GM12878 (cell line): ENCODE results near the gene LAMA2. TPM values are rescaled to one million over a fixed set of nuclear protein-coding genes. Genes with fewer than 3 reads are reported as not detected.

ENCODE experiments used
- ATAC-seq: fragments of 200-7000 bp; cut with Tn5 transposase; 3 replicates; pipeline ENCODE4 v1.9.1; 2020; ENCODE audit warnings: mild to moderate bottlenecking, moderate library complexity
- BruUV-seq: library from RNA; stranded (reverse); fragments of 400-500 nt; replicated peaks from 2 replicates; lab custom pipeline; 2021; lab: Mats Ljungman, UMichigan
- CTCF ChIA-PET: fragments of 300-600 bp; sonication (Branson Sonifier 250); formaldehyde crosslinking; extraction: SDS; loops from one replicate; lab custom pipeline; 2021; ENCODE audit warnings: inconsistent platforms; lab: Yijun Ruan, JAX
- POLR2A ChIA-PET: fragments of 350-600 bp; formaldehyde crosslinking; extraction: SDS; loops from one replicate; lab custom pipeline; 2021; ENCODE audit warnings: inconsistent platforms; lab: Charles Lee
- RAD21 ChIA-PET: fragments of 300-600 bp; sonication (Branson Sonifier 250); formaldehyde crosslinking; loops from one replicate; lab custom pipeline; 2023; ENCODE audit warnings: antibody characterized with exemption; ENCODE audit not compliant: unreplicated experiment; lab: Charles Lee
- SMC1A ChIA-PET: fragments of 300-600 bp; sonication (Branson Sonifier 250); formaldehyde crosslinking; loops from one replicate; lab custom pipeline; 2023; ENCODE audit not compliant: unreplicated experiment, uncharacterized antibody; lab: Charles Lee
- DNase-seq: peaks from one replicate; pipeline ENCODE4 v3.0.0-alpha.2; 2011; ENCODE audit warnings: low read depth, low spot score
- FAIRE-seq: peaks from 3 replicates; lab custom pipeline; 2011; peaks lifted over from hg19 to GRCh38; lab: Jason Lieb, UNC
- H2AFZ ChIP-seq: 2 replicates; pipeline ENCODE4 v1.6.0; 2011; ENCODE audit warnings: low read depth, low read length, control low read depth; ENCODE audit not compliant: control insufficient read depth
- H3K27ac ChIP-seq: 2 replicates; pipeline ENCODE4 v1.5.1; 2011; ENCODE audit warnings: control low read depth; ENCODE audit not compliant: control insufficient read depth, insufficient read depth
- H3K27me3 ChIP-seq, 2 experiments: replicated peaks in 1 of 2; 2 replicates each; pipeline versions ENCODE4 v1.6.0 to v1.6.1; 2011; ENCODE audit warnings: low read length in 1 of 2; ENCODE audit not compliant: control insufficient read depth in 2 of 2, insufficient read depth in 2 of 2
- H3K36me3 ChIP-seq, 2 experiments: 2 replicates each; pipeline ENCODE4 v1.5.1; 2011; ENCODE audit warnings: low read length in 1 of 2; ENCODE audit not compliant: control insufficient read depth in 2 of 2, insufficient read depth in 2 of 2
- H3K4me1 ChIP-seq: 2 replicates; pipeline ENCODE4 v1.6.1; 2011; ENCODE audit warnings: mild to moderate bottlenecking, low read length, moderate library complexity, mixed read lengths; ENCODE audit not compliant: control insufficient read depth, insufficient read depth
- H3K4me2 ChIP-seq: 2 replicates; pipeline ENCODE4 v1.6.0; 2011; ENCODE audit warnings: control low read depth; ENCODE audit not compliant: control insufficient read depth, insufficient read depth
- H3K4me3 ChIP-seq: fragments of 200-600 bp; sonication (generic); 2 replicates; pipeline ENCODE4 v1.5.1; 2016
- H3K79me2 ChIP-seq: 2 replicates; pipeline ENCODE4 v1.6.0; 2011; ENCODE audit warnings: low read length; ENCODE audit not compliant: control insufficient read depth, insufficient read depth
- H3K9ac ChIP-seq: 2 replicates; pipeline ENCODE4 v1.8.0; 2011; ENCODE audit warnings: low read length, control low read depth, mixed read lengths; ENCODE audit not compliant: control insufficient read depth, insufficient read depth
- H3K9me3 ChIP-seq: replicated peaks from 3 replicates; pipeline ENCODE4 v1.5.1; 2011; ENCODE audit warnings: mild to moderate bottlenecking, low read length; ENCODE audit not compliant: control insufficient read depth, insufficient read depth
- H4K20me1 ChIP-seq: 2 replicates; pipeline ENCODE4 v1.6.0; 2011; ENCODE audit not compliant: control insufficient read depth, insufficient read depth
- CREB1 ChIP-seq: IDR thresholded peaks from 2 replicates; pipeline ENCODE4 v1.6.1; 2012; ENCODE audit warnings: low read depth, mild to moderate bottlenecking, inconsistent platforms
- GABPA ChIP-seq: IDR thresholded peaks from 2 replicates; pipeline ENCODE4 v1.6.1; 2014; ENCODE audit warnings: antibody characterized with exemption, low read depth, mild to moderate bottlenecking, inconsistent platforms
- NFYA ChIP-seq: IDR thresholded peaks from 2 replicates; pipeline ENCODE4 v1.6.1; 2011; ENCODE audit warnings: low read depth, mild to moderate bottlenecking, low read length, improper control_type of control experiment, borderline replicate concordance
- RBBP5 ChIP-seq: fragments of 200-600 bp; sonication (generic); conservative IDR thresholded peaks from 2 replicates; pipeline ENCODE4 v1.6.1; 2016
- WGBS: methylation state at CpG from one replicate; pipeline ENCODE4 v1.1.6; 2016; ENCODE audit warnings: low lambda C conversion rate; ENCODE audit not compliant: insufficient replicate concordance, insufficient coverage; ENCODE audit errors: missing lambda C conversion rate; 5-methylcytosine and 5-hydroxymethylcytosine counted together
- in situ Hi-C: fragments of 300-500 bp; cut with MboI; formaldehyde crosslinking; loops from 9 replicates; pipeline ENCODE4 v1.14.3; 2018; ENCODE audit warnings: mixed read lengths
- intact Hi-C: fragments of 100-400 bp; cut with micrococcal nuclease; formaldehyde crosslinking; loops from one replicate; pipeline ENCODE4 v1.14.2; 2022; ENCODE audit not compliant: unreplicated experiment
- polyA plus RNA-seq, 11 experiments: library from polyadenylated mRNA; depleted of rRNA in 4 of 11; unstranded in 6 of 11; stranded (reverse) in 5 of 11; fragments of >200 nt; fragmentation: Nextera tagmentation in 4 of 11; fragmentation: Illumina TruSeq in 1 of 11; extraction: Ambion mirVana in 4 of 11; extraction: Trizol in 1 of 11; gene quantifications; 1 replicate in 1 of 11; 2 replicates in 10 of 11; pipeline versions ENCODE4 v1.2.1 to v1.2.3, GENCODE V29; 2011 to 2016; ENCODE audit warnings: inconsistent platforms in 2 of 11, missing spikeins in 2 of 11, low read depth in 1 of 11
- total RNA-seq, 4 experiments: library from RNA; depleted of rRNA in 3 of 4; stranded (reverse); fragments of >200 nt in 3 of 4; fragmentation: Illumina TruSeq in 1 of 4; extraction: Trizol in 1 of 4; gene quantifications; 2 replicates each; pipeline versions ENCODE4 v1.2.1 to v1.2.3, GENCODE V29; 2013 to 2021
- TF ChIP-seq, protein P1 (sequence below): IDR thresholded peaks from 2 replicates; pipeline ENCODE4 v1.6.1; 2012; ENCODE audit warnings: low read depth, low read length, improper control_type of control experiment
- TF ChIP-seq, protein P2 (sequence below): fragments of 450-650 bp; IDR thresholded peaks from 2 replicates; pipeline ENCODE4 v1.6.1; 2018; ENCODE audit warnings: borderline replicate concordance, mild to moderate bottlenecking; ENCODE audit not compliant: partially characterized antibody
- TF ChIP-seq, protein P3 (sequence below): fragments of 450-650 bp; IDR thresholded peaks from 2 replicates; pipeline ENCODE4 v1.6.1; 2016; ENCODE audit warnings: mild to moderate bottlenecking, moderate library complexity, borderline replicate concordance
- TF ChIP-seq, protein P4 (sequence below): fragments of 450-650 bp; IDR thresholded peaks from 2 replicates; pipeline ENCODE4 v1.6.1; 2016; ENCODE audit warnings: mild to moderate bottlenecking

The LAMA2 gene
- total and polyA plus RNA-seq, 10 of the 15 experiments (the other 5 are each of a cell fraction or from before 2014, with no cell fraction given): 0.04 to 2.0 (median 0.37) TPM; not detected in 1

DNA sequence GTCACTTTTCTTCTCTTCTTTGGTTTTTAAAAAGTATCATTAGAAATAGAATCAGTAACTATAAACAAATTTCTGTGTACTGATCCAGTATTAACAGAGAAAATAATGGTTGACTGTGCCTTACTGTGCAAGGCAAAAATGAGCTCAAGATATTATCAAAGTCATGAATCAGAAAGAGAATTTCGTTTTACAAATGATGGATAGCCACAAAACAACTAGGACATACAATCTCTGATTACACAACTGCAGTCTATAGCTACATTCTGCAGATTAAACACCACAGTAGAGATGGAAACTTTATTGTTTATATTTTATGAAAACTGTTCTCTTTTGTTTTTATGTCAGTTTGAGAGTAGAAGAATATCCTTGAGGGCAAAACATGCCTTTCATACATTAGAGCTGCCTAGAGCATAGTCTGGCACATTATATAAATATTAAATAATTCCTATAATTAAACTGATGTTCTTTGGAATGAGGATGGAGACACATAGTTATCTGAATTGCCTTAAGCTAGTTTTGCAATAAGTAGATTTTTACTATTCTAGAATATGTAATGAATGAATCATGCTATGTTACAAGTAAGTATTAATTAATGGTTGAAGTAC lies 333.1 kb downstream of the LAMA2 start:
- ChIA-PET POLR2A (no interaction called here), CTCF (interaction anchor here (0.6 to 1.4 kb wide), 3 partner anchors 33 to 296 kb away, joined by 3 to 5 read pairs (median 3); no protein-coding TSS in a partner anchor), SMC1A (no interaction called here), RAD21 (no interaction called here)
- no peaks in the 10 kb centered on the region for H3K4me1 ChIP-seq
- H3K79me2 ChIP-seq: no peaks in the 10 kb centered on the region
- no TSS peak for BruUV-seq
- H3K4me3 ChIP-seq: no peak overlapping the region
- ATAC-seq (no peak), FAIRE-seq (no peak), DNase-seq (no peak)
- no peak overlapping the region for H3K4me2 ChIP-seq
- no peaks in the 10 kb centered on the region for H3K36me3 ChIP-seq
- 0% methylated on average over 1 of the region's 1 CpG for WGBS
- intact Hi-C loops: no loop called here
- in situ Hi-C loops: no loop called here
- no peaks in the 10 kb centered on the region for H3K27me3 ChIP-seq
- no peaks in the 10 kb centered on the region for H4K20me1 ChIP-seq
- H3K9me3 ChIP-seq: no peaks in the 10 kb centered on the region
- H3K27ac ChIP-seq: no peak overlapping the region
- H2AFZ ChIP-seq: no peak overlapping the region
- no peak overlapping the region for H3K9ac ChIP-seq
- no peak for TF ChIP-seq NFYA
- TF ChIP-seq, protein P1, sequence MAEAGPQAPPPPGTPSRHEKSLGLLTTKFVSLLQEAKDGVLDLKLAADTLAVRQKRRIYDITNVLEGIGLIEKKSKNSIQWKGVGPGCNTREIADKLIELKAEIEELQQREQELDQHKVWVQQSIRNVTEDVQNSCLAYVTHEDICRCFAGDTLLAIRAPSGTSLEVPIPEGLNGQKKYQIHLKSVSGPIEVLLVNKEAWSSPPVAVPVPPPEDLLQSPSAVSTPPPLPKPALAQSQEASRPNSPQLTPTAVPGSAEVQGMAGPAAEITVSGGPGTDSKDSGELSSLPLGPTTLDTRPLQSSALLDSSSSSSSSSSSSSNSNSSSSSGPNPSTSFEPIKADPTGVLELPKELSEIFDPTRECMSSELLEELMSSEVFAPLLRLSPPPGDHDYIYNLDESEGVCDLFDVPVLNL: no peak
- no peak for TF ChIP-seq GABPA
- TF ChIP-seq RBBP5: no peak
- TF ChIP-seq, protein P2, sequence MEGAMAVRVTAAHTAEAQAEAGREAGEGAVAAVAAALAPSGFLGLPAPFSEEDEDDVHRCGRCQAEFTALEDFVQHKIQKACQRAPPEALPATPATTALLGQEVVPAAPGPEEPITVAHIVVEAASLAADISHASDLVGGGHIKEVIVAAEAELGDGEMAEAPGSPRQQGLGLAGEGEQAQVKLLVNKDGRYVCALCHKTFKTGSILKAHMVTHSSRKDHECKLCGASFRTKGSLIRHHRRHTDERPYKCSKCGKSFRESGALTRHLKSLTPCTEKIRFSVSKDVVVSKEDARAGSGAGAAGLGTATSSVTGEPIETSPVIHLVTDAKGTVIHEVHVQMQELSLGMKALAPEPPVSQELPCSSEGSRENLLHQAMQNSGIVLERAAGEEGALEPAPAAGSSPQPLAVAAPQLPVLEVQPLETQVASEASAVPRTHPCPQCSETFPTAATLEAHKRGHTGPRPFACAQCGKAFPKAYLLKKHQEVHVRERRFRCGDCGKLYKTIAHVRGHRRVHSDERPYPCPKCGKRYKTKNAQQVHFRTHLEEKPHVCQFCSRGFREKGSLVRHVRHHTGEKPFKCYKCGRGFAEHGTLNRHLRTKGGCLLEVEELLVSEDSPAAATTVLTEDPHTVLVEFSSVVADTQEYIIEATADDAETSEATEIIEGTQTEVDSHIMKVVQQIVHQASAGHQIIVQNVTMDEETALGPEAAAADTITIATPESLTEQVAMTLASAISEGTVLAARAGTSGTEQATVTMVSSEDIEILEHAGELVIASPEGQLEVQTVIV: no peak
- TF ChIP-seq, protein P3, sequence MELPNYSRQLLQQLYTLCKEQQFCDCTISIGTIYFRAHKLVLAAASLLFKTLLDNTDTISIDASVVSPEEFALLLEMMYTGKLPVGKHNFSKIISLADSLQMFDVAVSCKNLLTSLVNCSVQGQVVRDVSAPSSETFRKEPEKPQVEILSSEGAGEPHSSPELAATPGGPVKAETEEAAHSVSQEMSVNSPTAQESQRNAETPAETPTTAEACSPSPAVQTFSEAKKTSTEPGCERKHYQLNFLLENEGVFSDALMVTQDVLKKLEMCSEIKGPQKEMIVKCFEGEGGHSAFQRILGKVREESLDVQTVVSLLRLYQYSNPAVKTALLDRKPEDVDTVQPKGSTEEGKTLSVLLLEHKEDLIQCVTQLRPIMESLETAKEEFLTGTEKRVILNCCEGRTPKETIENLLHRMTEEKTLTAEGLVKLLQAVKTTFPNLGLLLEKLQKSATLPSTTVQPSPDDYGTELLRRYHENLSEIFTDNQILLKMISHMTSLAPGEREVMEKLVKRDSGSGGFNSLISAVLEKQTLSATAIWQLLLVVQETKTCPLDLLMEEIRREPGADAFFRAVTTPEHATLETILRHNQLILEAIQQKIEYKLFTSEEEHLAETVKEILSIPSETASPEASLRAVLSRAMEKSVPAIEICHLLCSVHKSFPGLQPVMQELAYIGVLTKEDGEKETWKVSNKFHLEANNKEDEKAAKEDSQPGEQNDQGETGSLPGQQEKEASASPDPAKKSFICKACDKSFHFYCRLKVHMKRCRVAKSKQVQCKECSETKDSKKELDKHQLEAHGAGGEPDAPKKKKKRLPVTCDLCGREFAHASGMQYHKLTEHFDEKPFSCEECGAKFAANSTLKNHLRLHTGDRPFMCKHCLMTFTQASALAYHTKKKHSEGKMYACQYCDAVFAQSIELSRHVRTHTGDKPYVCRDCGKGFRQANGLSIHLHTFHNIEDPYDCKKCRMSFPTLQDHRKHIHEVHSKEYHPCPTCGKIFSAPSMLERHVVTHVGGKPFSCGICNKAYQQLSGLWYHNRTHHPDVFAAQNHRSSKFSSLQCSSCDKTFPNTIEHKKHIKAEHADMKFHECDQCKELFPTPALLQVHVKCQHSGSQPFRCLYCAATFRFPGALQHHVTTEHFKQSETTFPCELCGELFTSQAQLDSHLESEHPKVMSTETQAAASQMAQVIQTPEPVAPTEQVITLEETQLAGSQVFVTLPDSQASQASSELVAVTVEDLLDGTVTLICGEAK: no peak
- TF ChIP-seq, protein P4, sequence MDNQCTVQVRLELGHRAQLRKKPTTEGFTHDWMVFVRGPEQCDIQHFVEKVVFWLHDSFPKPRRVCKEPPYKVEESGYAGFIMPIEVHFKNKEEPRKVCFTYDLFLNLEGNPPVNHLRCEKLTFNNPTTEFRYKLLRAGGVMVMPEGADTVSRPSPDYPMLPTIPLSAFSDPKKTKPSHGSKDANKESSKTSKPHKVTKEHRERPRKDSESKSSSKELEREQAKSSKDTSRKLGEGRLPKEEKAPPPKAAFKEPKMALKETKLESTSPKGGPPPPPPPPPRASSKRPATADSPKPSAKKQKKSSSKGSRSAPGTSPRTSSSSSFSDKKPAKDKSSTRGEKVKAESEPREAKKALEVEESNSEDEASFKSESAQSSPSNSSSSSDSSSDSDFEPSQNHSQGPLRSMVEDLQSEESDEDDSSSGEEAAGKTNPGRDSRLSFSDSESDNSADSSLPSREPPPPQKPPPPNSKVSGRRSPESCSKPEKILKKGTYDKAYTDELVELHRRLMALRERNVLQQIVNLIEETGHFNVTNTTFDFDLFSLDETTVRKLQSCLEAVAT: no peak
- no peak for TF ChIP-seq CREB1
